LNCAP (cell line): ENCODE data around the gene TEAD1.
A peak's percentile ranks its signal among the peaks of the same experiment; 100 is the strongest.

Experiments used
- CTCF ChIP-seq: fragments of 450-650 bp; IDR thresholded peaks from 2 replicates; pipeline ENCODE4 v1.5.1; 2017; ENCODE audit warnings: mild to moderate bottlenecking

TEAD1 gene

GRCh38 chr11:12966002-12966401 lies 291.8 kb downstream of the TEAD1 start:
- no peak for TF ChIP-seq CTCF

- TF ChIP-seq CTCF: no peak
Measured at GRCh38 chr11:12968101-12968500, 293.9 kb downstream of the TEAD1 start.

GRCh38 chr11:12968826-12969225 lies 294.6 kb downstream of the TEAD1 start:
- TF ChIP-seq CTCF: no peak

- no peak for TF ChIP-seq CTCF
Measured at GRCh38 chr11:12971955-12972354, 297.7 kb downstream of the TEAD1 start.

GRCh38 chr11:12973528-12974181 lies 299.4 kb downstream of the TEAD1 start:
- TF ChIP-seq CTCF: peak; percentile 46; the same call in 1 of the 2 replicates

GRCh38 chr11:12975195-12975594 lies 301.0 kb downstream of the TEAD1 start:
- TF ChIP-seq CTCF: no peak

GRCh38 chr11:12979928-12980689 lies 305.9 kb downstream of the TEAD1 start:
- no peak for TF ChIP-seq CTCF
